HG03558 (cell line): Measurements from ENCODE around the gene CCDC8.
"Not testable (repeated sequence)": the region's sequence is repeated elsewhere in the genome, so short reads cannot be mapped to it uniquely, and the experiment has no call there.

Source experiments
- ATAC-seq: cut with Tn5 transposase; IDR thresholded peaks from one replicate; pipeline ENCODE4 v1.9.1; 2021; ENCODE audit warnings: moderate number of reproducible peaks; ENCODE audit not compliant: unreplicated experiment; ENCODE audit errors: extremely low read depth

CCDC8 gene

DNA sequence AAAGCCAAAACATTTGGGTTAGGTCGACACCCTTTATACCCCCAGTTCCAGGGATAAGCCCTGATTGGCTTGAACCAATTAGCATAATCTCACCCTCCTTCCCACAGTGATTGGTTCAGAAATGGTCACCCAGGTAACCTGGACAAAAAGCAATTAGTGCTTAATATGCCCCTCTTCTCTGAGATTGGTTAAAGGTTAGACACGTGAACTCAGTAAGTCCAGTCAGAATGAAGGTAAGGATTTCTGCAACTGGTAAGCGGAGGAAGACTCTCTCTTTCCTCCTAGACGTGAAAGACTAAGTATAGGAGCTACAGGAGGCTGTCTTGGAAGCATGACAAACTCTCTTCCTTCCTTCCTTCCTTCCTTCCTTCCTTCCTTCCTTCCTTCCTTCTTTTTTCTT lies 16.6 kb upstream of the CCDC8 start:
- ATAC-seq: no peak

DNA sequence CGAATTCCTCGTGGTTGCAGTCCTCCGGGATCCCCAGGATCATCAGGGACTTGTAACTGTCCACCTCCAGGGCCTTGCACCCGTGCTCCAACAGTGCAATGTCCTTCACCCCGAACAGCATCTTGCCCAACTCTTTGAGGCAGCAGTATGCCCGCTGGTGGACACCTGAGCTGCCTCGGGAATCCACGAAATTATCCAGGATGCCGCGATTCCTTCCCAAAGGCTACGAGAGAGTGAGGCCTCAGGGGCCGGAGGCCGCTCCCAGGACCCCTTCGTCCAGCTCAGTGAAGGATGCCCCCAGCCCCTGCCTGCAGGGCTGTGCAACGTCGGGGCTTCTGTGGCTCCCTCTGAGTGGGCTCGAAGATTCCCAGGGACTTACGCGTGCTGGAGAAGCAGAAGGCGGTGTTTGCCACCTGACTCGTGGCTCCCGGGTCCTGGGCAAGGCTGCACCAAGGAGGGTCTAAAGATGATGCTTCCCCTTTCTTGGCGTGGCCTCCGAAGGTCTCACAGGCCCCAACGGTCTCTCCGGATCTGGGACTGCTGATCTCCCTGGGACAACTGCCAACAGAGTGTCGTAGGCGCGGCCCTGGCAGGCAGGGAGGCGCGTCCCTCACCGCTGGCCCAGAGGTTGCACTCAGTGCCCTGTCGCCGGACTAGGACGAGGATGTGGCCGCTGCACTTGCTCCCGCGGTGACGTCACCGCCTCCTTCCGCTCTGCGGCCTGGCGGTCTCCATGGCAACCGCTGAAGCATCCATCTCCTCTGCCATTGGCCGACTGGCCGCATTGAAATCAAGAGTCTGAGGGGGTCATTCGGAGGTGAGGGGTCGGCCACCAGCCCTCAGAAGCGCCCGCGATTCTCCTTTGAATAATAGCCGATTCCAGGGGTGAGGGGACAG lies 15.1 kb upstream of the CCDC8 start, which contains the start of gene PNMA8C:
PNMA8C (minus strand) TSS at position 698 of the 897 bp plus-strand sequence; CDS start at position 121, 577 bp downstream.
- ATAC-seq: no peak

DNA sequence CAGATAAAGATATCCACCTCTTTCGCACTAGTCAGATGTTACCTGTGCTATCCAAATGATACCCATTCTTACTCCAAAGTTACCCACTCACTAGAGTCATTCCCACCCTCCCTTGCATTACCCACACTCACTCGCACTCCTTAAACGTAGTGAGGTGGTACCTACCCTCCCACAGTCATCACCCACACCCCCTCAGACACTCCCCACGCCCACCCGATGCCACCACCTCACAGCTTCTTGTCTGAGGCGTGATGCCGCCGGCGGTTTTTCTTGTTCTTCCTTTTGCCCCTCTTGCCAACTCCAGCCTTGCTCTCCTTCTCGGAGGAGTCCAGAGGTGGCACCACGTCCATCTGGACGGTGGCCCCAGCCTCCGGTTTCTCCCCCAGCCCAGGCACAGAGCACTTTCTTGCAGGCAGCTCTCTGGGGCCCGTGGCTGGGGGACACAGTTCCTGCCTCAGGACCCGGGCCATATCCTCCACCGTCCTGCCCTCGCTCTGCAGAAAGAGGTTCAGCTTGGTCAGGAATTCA lies 14.2 kb upstream of the CCDC8 start:
- no peak for ATAC-seq

DNA sequence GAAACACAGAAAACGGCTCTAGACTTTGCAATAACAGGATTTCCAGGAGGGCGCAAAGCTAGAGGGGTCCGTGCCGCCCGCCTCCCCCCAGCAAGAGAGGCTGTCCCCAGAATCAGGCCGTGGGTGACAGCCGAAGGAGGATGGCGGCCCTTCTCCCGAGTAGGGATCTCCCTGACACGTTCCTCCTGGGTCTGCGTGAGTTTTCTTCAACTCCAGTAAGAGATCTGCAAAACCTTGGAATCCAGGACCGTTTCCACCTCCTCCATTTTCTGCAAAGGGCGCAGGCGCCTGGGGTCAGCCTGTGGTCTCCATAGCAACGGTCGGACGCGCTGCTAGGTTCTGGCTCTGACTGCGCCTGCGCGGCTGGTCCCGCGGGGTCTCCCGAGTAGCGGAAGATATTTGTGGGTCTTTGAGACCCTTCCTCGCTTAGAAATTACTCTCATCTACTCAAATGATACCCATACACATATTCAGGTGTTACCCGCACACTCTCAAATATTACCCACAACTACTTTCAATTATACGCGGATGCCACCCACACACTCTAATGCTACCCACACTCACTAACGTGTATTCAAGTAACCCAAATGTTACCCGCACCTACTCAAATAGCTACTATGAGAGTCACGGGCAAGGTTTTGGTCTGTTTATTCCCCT lies 13.3 kb upstream of the CCDC8 start:
- no peak for ATAC-seq

- no peak for ATAC-seq
These were observed 12.7 kb upstream of the CCDC8 start for GRCh38 chr19:46426035-46426505.

DNA sequence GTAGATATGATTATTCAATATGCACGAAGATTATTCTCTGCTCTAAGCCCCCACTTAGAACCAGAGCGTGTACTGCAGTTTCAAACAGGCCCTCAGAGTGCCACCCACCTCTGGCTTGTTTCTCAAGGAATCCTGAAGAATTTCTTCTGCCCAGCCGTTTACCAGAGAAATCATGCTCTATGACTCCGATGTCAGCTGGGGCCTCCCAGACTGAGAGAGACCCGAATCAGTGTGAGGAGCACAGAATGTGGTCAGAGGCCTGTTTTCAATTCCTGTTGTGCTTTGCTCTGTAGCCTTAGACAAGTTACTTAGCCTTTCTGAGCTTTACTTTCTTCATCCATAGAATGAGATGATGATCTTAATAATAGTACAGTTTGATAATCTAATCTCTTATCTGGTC lies 9.8 kb upstream of the CCDC8 start:
- no peak for ATAC-seq

DNA sequence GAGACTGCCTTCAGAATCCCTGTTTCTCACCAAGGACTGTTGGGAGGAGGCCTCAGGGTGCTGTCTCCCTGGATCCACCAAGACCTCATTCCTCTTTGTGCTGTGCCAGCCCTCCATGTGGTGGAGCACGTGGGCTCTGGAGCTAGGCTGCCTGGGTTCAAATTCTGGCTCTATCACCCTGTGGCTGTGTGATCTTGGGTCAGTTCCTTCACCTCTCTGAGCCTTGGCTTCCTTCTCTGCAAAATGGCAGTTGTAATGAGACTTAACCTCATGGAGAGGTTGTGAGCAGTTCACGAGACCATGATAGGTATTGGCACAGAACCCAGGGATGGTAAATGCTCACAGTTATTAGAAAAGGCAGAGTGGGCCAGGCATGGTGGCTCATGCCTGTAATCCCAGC lies 9.0 kb upstream of the CCDC8 start:
- no peak for ATAC-seq

DNA sequence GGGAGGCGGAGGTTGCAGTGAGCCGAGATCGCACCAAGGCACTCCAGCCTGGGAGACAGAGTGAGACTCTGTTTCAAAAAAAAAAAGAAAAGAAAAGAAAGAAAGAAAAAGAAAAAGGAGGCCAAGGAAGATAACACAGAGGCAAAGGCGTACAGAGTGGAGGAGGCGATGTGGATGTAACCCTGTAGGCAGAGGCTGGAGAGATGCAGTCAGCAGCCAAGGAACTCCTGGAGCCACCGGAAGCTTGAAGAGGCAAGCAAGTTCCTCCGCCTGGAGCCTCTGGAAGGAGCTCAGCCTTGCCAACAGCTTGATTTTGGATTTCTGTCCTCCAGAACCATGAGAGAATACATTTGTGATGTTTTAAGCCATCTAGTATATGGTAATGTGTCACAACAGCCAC lies 6.7 kb upstream of the CCDC8 start:
- ATAC-seq: no peak

DNA sequence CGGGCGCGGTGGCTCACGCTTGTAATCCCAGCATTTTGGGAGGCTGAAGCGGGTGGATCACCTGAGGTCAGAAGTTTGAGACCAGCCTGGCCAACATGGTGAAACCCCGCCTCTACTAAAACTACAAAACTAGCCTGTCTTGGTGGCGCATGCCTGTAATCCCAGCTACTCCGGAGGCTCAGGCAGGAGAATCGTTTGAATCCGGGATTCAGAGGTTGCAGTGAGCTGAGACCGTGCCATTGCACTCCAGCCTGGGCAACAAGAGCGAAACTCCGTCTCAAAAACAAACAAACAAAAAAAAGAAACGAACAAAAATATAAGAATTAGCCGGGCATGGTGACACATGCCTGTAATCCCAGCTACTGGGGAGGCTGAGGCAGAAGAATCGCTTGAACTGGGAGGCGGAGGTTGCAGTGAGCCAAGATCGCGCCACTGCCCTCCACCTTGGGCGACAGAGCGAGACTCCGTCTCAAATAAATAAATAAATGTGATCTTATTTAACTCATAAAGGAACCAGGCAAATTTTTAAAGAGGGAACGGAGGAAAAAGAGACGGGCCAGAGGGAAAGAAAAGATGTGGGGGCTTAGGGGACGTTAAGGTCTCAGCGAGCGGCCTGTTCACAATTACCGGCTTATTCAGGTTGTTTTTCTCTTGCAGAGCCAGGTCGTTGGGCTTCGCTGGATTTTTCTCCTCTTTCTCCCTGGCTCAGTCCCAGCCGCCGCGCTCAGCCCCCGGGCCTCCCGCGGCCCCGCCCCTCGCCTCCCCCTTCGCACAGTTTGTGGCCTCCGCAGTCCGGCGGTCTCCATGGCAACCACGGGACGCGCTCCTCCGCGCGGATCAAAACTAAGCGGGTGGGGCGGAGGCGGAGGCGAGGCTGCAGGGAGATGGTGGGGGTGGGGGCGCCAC lies 2.7 kb upstream of the CCDC8 start:
- not testable (repeated sequence) for ATAC-seq

GRCh38 chr19:46414899-46415298 lies 1.5 kb upstream of the CCDC8 start:
- ATAC-seq: not testable (repeated sequence)

GRCh38 chr19:46412650-46413261 lies 608 bp downstream of the CCDC8 start:
- ATAC-seq: no peak

GRCh38 chr19:46411925-46412649 lies 1.3 kb downstream of the CCDC8 start:
- no peak for ATAC-seq

GRCh38 chr19:46411088-46411924 lies 2.1 kb downstream of the CCDC8 start:
- no peak for ATAC-seq

DNA sequence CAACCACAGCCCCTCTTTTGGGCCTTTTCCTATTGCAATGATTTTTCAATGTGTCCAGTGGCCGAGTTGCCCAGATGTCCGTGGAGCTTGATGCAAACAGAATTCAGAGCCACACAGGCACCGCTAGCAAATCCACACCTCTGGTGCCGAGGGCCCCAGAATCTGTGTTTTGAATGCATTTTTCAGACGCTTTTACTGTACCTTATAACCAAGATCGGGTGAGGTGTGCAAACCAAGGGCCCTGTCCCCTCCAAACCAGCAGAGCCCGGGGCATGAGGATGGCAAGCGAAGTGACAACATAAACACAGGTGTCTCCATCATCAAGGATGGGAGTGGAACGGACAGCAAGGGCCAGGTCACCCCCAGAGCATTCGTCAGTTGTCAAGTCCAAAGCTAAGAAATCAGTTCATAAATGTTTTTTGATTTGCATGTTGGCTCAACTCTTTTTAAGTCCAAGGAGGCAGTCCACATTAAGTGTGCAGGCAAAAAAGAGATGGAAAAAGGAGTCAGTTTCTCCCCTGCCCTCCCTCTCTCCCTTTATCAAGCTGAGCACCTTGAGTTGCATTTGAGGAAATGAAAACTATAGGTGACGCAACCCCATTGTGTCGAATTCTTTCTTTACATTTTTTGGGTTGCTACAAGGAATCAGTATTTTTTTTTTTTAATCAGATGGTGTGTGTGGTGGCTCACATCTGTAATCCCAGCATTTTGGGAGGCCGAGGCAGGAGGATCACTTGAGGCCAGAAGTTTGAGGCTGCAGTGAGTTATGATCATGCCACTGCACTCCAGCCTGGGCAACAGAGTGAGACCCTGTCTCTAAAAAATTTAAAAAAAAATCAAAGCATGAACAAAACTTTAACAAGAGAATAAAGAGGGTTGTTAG lies 2.9 kb downstream of the CCDC8 start:
- no peak for ATAC-seq

DNA sequence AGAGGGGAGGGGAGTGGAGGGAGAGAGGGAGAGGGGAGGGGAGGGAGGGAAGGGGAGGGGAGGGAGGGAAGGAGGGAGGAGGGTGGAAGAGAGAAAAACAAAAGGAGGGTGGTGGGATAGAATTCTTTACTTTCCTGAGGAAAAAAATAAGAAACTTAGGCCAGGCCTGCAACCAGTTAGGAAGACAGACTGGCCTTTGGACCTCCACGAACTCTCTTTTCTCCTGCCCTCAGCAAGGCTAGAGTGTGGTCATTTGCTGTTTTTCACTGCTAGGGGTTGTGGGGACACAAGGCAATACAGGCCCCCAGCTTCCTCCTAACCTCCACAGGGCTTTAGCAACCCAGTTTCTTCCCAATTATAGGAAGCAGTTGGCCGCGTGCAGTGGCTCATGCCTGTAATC lies 4.2 kb downstream of the CCDC8 start:
- ATAC-seq: no peak

DNA sequence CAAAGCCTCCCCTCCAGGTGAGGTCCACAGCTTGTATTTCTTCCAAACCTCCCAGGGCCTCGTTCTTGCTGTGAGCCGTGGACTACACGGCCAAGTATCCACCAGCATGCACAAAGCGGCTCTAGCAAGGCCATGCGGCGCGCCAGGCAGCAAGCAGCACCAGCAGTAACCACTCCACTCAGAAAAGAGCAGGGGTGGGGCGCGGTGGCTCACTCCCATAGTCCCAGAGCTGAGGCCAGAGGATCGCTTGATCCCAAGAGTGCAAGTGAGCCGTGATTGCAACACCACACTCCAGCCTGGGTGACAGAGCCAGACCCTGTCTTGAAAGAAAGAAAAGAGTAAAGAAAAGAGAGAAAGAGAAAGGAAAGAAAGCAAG lies 4.7 kb downstream of the CCDC8 start:
- ATAC-seq: no peak
